Measurements from ENCODE around the gene PDE8B.

PDE8B gene

DNA sequence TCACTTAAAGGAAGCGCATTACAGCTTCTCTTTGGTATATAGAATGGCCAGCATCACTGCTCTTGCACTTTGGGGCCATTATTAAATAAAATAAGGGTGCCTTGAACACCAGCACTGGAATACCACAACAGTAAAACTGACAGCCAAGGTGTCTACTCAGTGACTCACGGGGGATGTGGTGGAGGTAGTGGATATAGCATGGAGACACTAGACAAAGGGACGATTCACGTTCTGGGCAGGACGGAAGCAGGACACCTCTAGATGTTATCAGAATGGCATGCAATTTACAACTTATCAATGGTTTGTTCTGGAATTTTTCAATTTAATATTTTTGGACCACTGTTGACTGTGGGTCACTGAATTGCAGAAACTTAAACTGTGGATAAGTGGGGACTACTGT, 32.9 kb upstream of the PDE8B start:
- in situ Hi-C loops (cut with MboI; ENCODE audit: low sequenced_read_pairs, unreplicated experiment), result no loop called here
- DNase-seq (ENCODE audit: low spot score), result no peak
- TF ChIP-seq, protein P1, sequence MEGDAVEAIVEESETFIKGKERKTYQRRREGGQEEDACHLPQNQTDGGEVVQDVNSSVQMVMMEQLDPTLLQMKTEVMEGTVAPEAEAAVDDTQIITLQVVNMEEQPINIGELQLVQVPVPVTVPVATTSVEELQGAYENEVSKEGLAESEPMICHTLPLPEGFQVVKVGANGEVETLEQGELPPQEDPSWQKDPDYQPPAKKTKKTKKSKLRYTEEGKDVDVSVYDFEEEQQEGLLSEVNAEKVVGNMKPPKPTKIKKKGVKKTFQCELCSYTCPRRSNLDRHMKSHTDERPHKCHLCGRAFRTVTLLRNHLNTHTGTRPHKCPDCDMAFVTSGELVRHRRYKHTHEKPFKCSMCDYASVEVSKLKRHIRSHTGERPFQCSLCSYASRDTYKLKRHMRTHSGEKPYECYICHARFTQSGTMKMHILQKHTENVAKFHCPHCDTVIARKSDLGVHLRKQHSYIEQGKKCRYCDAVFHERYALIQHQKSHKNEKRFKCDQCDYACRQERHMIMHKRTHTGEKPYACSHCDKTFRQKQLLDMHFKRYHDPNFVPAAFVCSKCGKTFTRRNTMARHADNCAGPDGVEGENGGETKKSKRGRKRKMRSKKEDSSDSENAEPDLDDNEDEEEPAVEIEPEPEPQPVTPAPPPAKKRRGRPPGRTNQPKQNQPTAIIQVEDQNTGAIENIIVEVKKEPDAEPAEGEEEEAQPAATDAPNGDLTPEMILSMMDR (IDR thresholded peaks at IDR 0.05; ENCODE audit: borderline replicate concordance, control extremely low read depth, extremely low read depth, insufficient read depth, missing control alignments), result no peak

- peak; percentile 33 for DNase-seq (ENCODE audit: low spot score)
- in situ Hi-C loops (cut with MboI; ENCODE audit: low sequenced_read_pairs, unreplicated experiment), result no loop called here
- TF ChIP-seq, protein P1 (IDR thresholded peaks at IDR 0.05; ENCODE audit: borderline replicate concordance, control extremely low read depth, extremely low read depth, insufficient read depth, missing control alignments), result no peak
These were observed 30.1 kb upstream of the PDE8B start for GRCh38 chr5:77180167-77181081.

DNA sequence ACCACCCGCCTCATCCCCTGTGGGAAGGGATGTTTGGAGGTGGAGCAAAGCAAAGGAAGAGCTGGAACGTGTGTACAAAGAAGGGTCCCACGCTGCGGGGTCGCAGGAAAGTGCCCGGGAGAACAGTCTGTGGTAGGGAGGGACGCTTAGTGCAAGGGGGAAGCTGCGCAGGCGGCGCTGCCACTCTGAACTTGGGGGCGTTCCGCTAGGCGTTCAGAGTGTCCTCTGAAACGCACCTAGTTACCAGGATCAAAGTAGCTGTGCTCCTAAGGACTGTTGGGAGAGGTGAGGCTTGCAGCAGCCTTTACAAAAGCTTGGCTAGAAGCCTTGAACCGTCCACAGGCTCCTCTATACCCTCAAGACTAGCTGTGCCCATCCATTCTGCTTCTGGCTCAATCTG, 29.3 kb upstream of the PDE8B start:
- TF ChIP-seq, protein P1 (IDR thresholded peaks at IDR 0.05; ENCODE audit: borderline replicate concordance, control extremely low read depth, extremely low read depth, insufficient read depth, missing control alignments), result no peak
- in situ Hi-C loops (cut with MboI; ENCODE audit: low sequenced_read_pairs, unreplicated experiment), result no loop called here
- DNase-seq (ENCODE audit: low spot score), result no peak

DNA sequence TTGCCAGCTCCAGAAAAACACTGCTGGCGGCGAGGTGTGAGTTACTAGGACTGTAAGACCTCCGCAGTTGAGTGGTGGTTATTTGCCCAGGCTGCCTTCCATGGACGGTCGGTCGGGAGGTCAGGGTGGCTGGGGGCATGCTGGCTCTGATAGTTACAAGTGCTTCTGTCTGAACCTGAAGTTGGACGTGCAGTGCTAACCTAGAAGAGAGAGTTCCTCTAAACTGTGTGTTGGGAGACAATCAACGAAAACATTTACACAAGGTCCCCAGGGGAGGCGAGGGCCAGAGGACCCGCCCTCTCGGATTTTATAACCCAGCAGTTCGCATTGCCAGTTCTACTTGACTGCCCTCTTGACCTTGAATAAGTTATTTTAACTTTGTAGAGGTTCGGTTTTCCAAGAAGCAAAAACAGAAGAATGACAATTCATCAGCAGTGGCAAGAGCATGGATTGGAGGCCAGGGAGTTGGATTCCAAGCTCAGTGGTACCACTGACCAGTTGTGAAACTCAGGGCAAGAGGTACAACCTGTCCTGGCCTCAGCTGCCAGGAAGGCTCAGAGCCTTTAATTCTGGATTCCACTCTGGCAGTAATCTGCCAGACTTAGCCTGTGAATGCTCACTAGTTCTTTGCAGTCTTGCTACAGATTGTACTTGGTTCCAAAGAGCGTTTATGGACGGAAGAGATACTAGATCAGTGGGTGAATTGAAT, 28.7 kb upstream of the PDE8B start:
- in situ Hi-C loops (cut with MboI; ENCODE audit: low sequenced_read_pairs, unreplicated experiment), result no loop called here
- no peak for DNase-seq (ENCODE audit: low spot score)
- TF ChIP-seq, protein P1 (IDR thresholded peaks at IDR 0.05; ENCODE audit: borderline replicate concordance, control extremely low read depth, extremely low read depth, insufficient read depth, missing control alignments), result no peak

DNA sequence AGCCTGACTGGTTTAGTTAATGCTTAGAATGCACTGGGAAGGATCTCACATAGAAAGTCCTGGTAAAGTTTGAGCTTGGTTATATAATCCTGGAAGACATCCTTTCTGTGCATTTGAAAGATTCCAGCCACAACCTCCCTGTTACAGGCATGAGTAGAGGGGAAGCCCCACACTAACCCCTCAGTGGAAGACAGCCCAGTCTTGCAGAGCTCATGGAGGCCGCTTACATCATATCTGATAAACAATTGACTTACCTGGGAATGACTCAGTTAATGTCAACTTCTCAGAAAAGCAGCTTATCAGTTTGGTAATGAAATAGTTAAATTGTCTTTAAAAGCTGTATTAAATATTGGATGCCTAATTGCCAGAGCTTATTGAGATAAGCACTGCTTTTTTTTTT, 28.1 kb upstream of the PDE8B start:
- no peak for DNase-seq (ENCODE audit: low spot score)
- in situ Hi-C loops (cut with MboI; ENCODE audit: low sequenced_read_pairs, unreplicated experiment), result no loop called here
- TF ChIP-seq, protein P1 (IDR thresholded peaks at IDR 0.05; ENCODE audit: borderline replicate concordance, control extremely low read depth, extremely low read depth, insufficient read depth, missing control alignments), result no peak

DNA sequence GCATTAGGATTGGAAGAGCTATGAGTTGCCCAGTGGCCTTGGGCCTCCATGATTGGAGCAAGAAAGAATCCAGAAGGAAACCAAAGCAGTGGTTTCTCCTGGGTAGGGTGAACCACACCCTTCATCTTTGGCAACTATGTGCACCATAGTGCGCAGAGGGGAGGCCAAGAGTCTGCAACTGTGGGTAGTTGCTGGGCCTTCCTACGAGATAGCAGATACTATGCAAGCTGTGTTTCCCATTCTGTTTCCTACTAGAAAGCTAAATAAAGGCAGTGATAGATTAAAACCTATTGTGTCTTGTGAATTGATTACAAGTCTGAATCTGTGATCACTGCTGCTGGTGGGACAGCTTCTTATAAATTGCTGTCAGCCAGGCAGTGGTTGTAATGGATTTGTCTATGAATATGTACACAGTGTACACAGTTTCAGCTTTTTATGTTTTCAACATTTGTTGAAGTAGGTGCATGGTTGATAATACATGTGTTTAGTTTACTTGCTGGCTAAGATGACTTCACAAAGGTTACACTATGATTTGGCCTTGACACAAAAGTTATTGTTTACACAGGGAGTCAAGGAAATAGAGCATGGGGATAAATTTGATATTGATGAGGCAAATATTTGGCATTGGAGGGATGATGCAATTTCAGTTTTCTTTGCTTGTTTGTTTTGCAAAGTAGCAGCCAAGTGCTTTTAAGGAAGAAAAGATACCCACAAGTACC, 23.7 kb upstream of the PDE8B start:
- in situ Hi-C loops (cut with MboI; ENCODE audit: low sequenced_read_pairs, unreplicated experiment), result no loop called here
- TF ChIP-seq, protein P1 (IDR thresholded peaks at IDR 0.05; ENCODE audit: borderline replicate concordance, control extremely low read depth, extremely low read depth, insufficient read depth, missing control alignments), result no peak
- no peak for DNase-seq (ENCODE audit: low spot score)
